Gastrocnemius medialis (tissue), 4 donors: Measurements from ENCODE around the gene IFFO2. TPM values are rescaled to one million over a fixed set of nuclear protein-coding genes. Genes with fewer than 3 reads are reported as not detected.

ENCODE experiments used
- ATAC-seq, 2 donors: fragments of 150-250 bp; one replicate each; pipeline ENCODE4 v1.9.1; 2016
- DNase-seq, 2 donors: peaks; one replicate each; pipeline ENCODE4 v3.0.0-alpha.2; 2019
- H3K27ac ChIP-seq, 4 donors: fragments of 200-600 bp; sonication (generic); 1 replicate in 1 of 4; 2 replicates in 3 of 4; pipeline ENCODE4 v1.5.1; 2016 to 2018; ENCODE audit warnings: mild to moderate bottlenecking in 2 of 4, moderate library complexity in 1 of 4
- H3K27me3 ChIP-seq, 3 donors: fragments of 200-600 bp; sonication (generic) in 2 of 3; 1 replicate in 1 of 3; 2 replicates in 2 of 3; pipeline versions ENCODE4 v1.5.1 to v1.6.0; 2016 to 2019; ENCODE audit warnings: mild to moderate bottlenecking in 1 of 3, moderate library complexity in 1 of 3
- H3K36me3 ChIP-seq, 2 donors: fragments of 200-600 bp; sonication (generic) in 1 of 2; one replicate each; pipeline ENCODE4 v1.5.1; 2017 to 2018
- H3K4me1 ChIP-seq, 2 donors: fragments of 200-600 bp; sonication (generic) in 1 of 2; one replicate each; pipeline ENCODE4 v1.5.1; 2016 to 2017; ENCODE audit warnings: mild to moderate bottlenecking in 2 of 2
- H3K4me3 ChIP-seq, 4 donors: fragments of 200-600 bp; sonication (generic) in 3 of 4; 1 replicate in 1 of 4; 2 replicates in 3 of 4; pipeline ENCODE4 v1.5.1; 2016 to 2019; ENCODE audit warnings: mild to moderate bottlenecking in 2 of 4
- H3K9me3 ChIP-seq, 3 donors: fragments of 200-600 bp; sonication (generic) in 2 of 3; 1 replicate in 1 of 3; 2 replicates in 2 of 3; pipeline ENCODE4 v1.5.1; 2016 to 2019
- CTCF ChIP-seq, 5 experiments: fragments of 450-650 bp in 3 of 5; fragments of 200-600 bp in 2 of 5; sonication (generic) in 2 of 5; IDR thresholded peaks in 4 of 5; conservative IDR thresholded peaks in 1 of 5; 1 replicate in 4 of 5; 2 replicates in 1 of 5; pipeline ENCODE4 v1.5.1; 2016 to 2019; ENCODE audit warnings: antibody characterized with exemption in 5 of 5, mild to moderate bottlenecking in 3 of 5, moderate library complexity in 3 of 5
- POLR2A ChIP-seq, 2 donors: fragments of 450-650 bp; IDR thresholded peaks; one replicate each; pipeline ENCODE4 v1.6.1; 2017; ENCODE audit warnings: antibody characterized with exemption in 2 of 2, mild to moderate bottlenecking in 2 of 2, moderate library complexity in 2 of 2
- in situ Hi-C, 4 donors: fragments of 200-750 bp; cut with MboI; loops; one replicate each; pipeline versions ENCODE4 v1.15.0 to v1.8.0; 2017; ENCODE audit warnings: low sequenced_read_pairs in 4 of 4
- intact Hi-C: fragments of 100-400 bp; cut with DNase I; formaldehyde crosslinking; loops from one replicate; pipeline ENCODE4 v1.15.1; 2023; ENCODE audit warnings: low total_unique reads
- total RNA-seq, 4 donors: library from RNA; depleted of rRNA; stranded (reverse); fragments of >200 nt; gene quantifications; one replicate each; pipeline versions ENCODE4 v1.1.0 to v1.2.3, GENCODE V29; 2016

IFFO2 gene
- total RNA-seq, 4 donors from 2014 or later: 2.1 to 16.3 (median 5.7) TPM

DNA sequence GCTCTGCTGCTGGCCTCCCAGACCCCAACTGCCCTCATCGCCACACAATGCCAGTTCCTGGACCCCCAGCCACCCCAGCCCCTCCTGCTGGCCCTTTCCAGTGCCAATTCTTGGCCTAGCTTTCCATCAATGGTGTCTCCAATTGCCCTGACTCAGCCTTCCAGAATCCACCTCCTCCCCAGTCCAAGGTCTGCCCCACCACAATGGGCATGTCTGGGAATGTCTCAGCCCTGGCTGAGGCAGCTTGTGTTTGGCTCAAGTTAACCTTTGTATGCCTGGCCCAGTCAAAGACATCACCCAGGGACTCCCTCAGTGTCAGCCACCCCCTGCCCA is 70.5 kb downstream of the IFFO2 start:
- Histone ChIP-seq H3K4me1 (peaks cover 30 to 37% of the 10 kb centered on the region in 2 donors), H3K4me3 (no peak overlapping the region), H3K36me3 (peaks cover 0 to 9% of the 10 kb centered on the region in 2 donors), H3K27ac (peak overlapping the region; percentile 58 to 73 (median 59)), H3K27me3 (no peaks in the 10 kb centered on the region), H3K9me3 (no peaks in the 10 kb centered on the region)
- intact Hi-C loops (no loop called here), in situ Hi-C loops (no loop called here)
- peak in 1 of 2 donors; percentile 34 for DNase-seq
- no peak for TF ChIP-seq CTCF (IDR thresholded peaks at IDR 0.05 in 4 of 5, conservative IDR thresholded peaks at IDR 0.05 in 1 of 5)
- TF ChIP-seq POLR2A (IDR thresholded peaks at IDR 0.05): no peak
- peak; percentile 17 to 39 for ATAC-seq

DNA sequence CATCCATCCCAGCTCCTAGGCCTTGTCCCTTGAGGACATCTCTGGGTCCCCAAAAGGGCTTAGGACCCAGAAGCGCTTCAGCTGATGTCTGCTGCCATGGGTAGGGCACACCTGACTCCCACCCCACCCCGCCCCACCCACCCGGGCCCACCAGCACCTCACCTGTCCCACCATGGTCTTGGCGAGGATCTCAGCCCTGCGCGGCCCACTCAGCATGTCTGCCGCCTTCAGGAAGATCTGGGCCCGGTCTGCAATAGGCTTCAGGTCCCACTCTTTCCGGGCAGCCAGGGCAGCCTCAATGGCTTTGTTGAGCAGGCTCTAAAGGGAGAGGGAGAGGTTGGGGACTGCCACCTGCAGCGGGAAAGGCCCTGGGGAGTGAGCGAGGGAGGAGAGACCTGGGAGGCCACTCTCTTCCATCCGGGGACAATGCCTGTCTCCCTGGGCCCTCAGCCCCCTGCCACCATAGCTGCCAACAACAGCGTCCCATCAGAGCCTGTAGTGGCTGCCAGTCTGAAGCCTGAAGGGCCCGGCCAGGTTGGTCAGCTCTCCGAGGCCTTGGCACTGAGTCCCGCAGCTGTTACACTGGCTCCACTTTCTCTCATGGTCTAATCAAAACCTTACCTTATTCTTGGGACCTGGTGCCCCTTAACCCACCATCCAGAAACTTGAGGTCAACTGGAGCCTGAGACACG is 71.0 kb downstream of the IFFO2 start:
- Histone ChIP-seq H3K27ac (peak overlapping the region; percentile 58 to 73 (median 59)), H3K4me1 (peaks cover 25 to 32% of the 10 kb centered on the region in 2 donors), H3K27me3 (no peaks in the 10 kb centered on the region), H3K36me3 (peaks cover 0 to 9% of the 10 kb centered on the region in 2 donors), H3K4me3 (no peak overlapping the region), H3K9me3 (no peaks in the 10 kb centered on the region)
- intact Hi-C loops (no loop called here), in situ Hi-C loops (no loop called here)
- DNase-seq: peak in 1 of 2 donors; percentile 51
- TF ChIP-seq CTCF (IDR thresholded peaks at IDR 0.05 in 4 of 5, conservative IDR thresholded peaks at IDR 0.05 in 1 of 5) (no peak), POLR2A (IDR thresholded peaks at IDR 0.05) (no peak)
- peak in 1 of 2 donors; percentile 23 for ATAC-seq

GRCh38 chr1:18884727-18885126 is 71.7 kb downstream of the IFFO2 start:
- Histone ChIP-seq H3K36me3 (peaks cover 0 to 9% of the 10 kb centered on the region in 2 donors), H3K27ac (no peak overlapping the region), H3K9me3 (no peaks in the 10 kb centered on the region), H3K4me1 (peaks cover 21 to 31% of the 10 kb centered on the region in 2 donors), H3K4me3 (no peak overlapping the region), H3K27me3 (no peaks in the 10 kb centered on the region)
- intact Hi-C loops: loop anchor here (1.0 to 5.0 kb wide), 3 partner anchors 28 to 1792 kb away; no protein-coding TSS in a partner anchor
- in situ Hi-C loops: no loop called here
- ATAC-seq (no peak), DNase-seq (no peak)
- TF ChIP-seq CTCF (IDR thresholded peaks at IDR 0.05 in 4 of 5, conservative IDR thresholded peaks at IDR 0.05 in 1 of 5): no peak
- TF ChIP-seq POLR2A (IDR thresholded peaks at IDR 0.05): no peak

- H3K27ac ChIP-seq: no peak overlapping the region
- DNase-seq: no peak
- in situ Hi-C loops: no loop called here
- H3K27me3 ChIP-seq: no peaks in the 10 kb centered on the region
- no peaks in the 10 kb centered on the region for H3K9me3 ChIP-seq
- peaks cover 21 to 31% of the 10 kb centered on the region in 2 donors for H3K4me1 ChIP-seq
- H3K4me3 ChIP-seq: no peak overlapping the region
- no peak for ATAC-seq
- peaks cover 0 to 6% of the 10 kb centered on the region in 2 donors for H3K36me3 ChIP-seq
- intact Hi-C loops: loop anchor here (1.0 to 5.0 kb wide), 3 partner anchors 28 to 1792 kb away; no protein-coding TSS in a partner anchor
- no peak for TF ChIP-seq POLR2A (IDR thresholded peaks at IDR 0.05)
- TF ChIP-seq CTCF (IDR thresholded peaks at IDR 0.05 in 4 of 5, conservative IDR thresholded peaks at IDR 0.05 in 1 of 5): peak in 2 of 5 experiments; percentile 0 to 5
Observed at GRCh38 chr1:18884419-18884717, 72.1 kb downstream of the IFFO2 start.
